ENCODE measurements around the gene FBXO5.

- no peak for TF ChIP-seq MAX (IDR thresholded peaks at IDR 0.05; ENCODE audit: low read depth, low read length)
- TF ChIP-seq POLR2A (IDR thresholded peaks at IDR 0.05; ENCODE audit: extremely low read depth, insufficient read length): no peak
- TF ChIP-seq, protein P1, sequence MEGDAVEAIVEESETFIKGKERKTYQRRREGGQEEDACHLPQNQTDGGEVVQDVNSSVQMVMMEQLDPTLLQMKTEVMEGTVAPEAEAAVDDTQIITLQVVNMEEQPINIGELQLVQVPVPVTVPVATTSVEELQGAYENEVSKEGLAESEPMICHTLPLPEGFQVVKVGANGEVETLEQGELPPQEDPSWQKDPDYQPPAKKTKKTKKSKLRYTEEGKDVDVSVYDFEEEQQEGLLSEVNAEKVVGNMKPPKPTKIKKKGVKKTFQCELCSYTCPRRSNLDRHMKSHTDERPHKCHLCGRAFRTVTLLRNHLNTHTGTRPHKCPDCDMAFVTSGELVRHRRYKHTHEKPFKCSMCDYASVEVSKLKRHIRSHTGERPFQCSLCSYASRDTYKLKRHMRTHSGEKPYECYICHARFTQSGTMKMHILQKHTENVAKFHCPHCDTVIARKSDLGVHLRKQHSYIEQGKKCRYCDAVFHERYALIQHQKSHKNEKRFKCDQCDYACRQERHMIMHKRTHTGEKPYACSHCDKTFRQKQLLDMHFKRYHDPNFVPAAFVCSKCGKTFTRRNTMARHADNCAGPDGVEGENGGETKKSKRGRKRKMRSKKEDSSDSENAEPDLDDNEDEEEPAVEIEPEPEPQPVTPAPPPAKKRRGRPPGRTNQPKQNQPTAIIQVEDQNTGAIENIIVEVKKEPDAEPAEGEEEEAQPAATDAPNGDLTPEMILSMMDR (IDR thresholded peaks at IDR 0.05; ENCODE audit: low read depth, low read length): no peak
These were observed 50.0 kb downstream of the FBXO5 start for GRCh38 chr6:152932865-152933264.
